Tibial artery (tissue), 4 donors: Measurements from ENCODE around the gene TIMP1.

Source experiments
- DNase-seq, 2 donors: peaks; one replicate each; pipeline ENCODE4 v3.0.0-alpha.2; 2019
- H3K27ac ChIP-seq, 2 donors: fragments of 200-600 bp; sonication (generic) in 1 of 2; 1 replicate in 1 of 2; 2 replicates in 1 of 2; pipeline ENCODE4 v1.5.1; 2018 to 2019; ENCODE audit warnings: mild to moderate bottlenecking in 1 of 2
- H3K27me3 ChIP-seq, 2 donors: fragments of 200-600 bp; sonication (generic) in 1 of 2; one replicate each; pipeline versions ENCODE4 v1.5.1 to v1.6.0; 2016 to 2019
- H3K36me3 ChIP-seq, 3 donors: fragments of 200-600 bp; sonication (generic) in 2 of 3; one replicate each; pipeline ENCODE4 v1.5.1; 2016 to 2019; ENCODE audit warnings: mild to moderate bottlenecking in 2 of 3
- H3K4me1 ChIP-seq, 4 donors: fragments of 200-600 bp; sonication (generic) in 2 of 4; 1 replicate in 3 of 4; 2 replicates in 1 of 4; pipeline ENCODE4 v1.5.1; 2016 to 2019
- H3K4me3 ChIP-seq, 2 donors: fragments of 200-600 bp; sonication (generic) in 1 of 2; 1 replicate in 1 of 2; 2 replicates in 1 of 2; pipeline ENCODE4 v1.5.1; 2018 to 2019; ENCODE audit warnings: mild to moderate bottlenecking in 2 of 2
- H3K9me3 ChIP-seq, 3 donors: fragments of 200-600 bp; sonication (generic) in 1 of 3; one replicate each; pipeline ENCODE4 v1.5.1; 2016 to 2019
- CTCF ChIP-seq, 2 experiments: fragments of 200-600 bp in 1 of 2; fragments of 450-650 bp in 1 of 2; IDR thresholded peaks; one replicate each; pipeline ENCODE4 v1.5.1; 2017 to 2019; ENCODE audit warnings: antibody characterized with exemption in 2 of 2, mild to moderate bottlenecking in 1 of 2, moderate library complexity in 1 of 2
- intact Hi-C: fragments of 100-400 bp; cut with DNase I; formaldehyde crosslinking; loops from one replicate; pipeline ENCODE4 v1.15.0; 2023; ENCODE audit warnings: low total_unique reads

The TIMP1 gene

DNA sequence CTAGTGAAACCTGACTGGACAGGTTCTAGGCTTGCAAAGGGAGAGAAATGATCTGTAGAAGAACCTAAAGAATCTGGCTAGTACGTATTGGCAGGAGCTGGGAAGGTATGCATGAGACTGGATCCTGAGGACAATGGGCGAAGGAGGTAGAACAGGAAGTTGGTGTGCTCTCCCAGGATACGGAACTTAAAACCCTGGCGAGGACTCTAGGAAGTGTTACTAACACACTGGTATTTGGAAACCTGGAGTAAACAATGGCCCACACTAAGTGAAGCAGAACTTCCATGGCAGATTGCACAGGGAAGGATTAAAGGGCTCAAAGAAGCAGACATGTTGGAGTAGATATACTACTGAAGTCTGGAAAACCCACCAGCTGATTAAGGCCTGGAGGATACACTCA, 28.3 kb downstream of the TIMP1 start:
- H3K4me3 ChIP-seq = no peak overlapping the region
- H3K36me3 ChIP-seq = no peaks in the 10 kb centered on the region
- TF ChIP-seq CTCF (IDR thresholded peaks at IDR 0.05) = no peak
- no peaks in the 10 kb centered on the region for H3K9me3 ChIP-seq
- intact Hi-C loops = no loop called here
- H3K4me1 ChIP-seq = no peaks in the 10 kb centered on the region
- H3K27ac ChIP-seq = no peak overlapping the region
- DNase-seq = no peak
- H3K27me3 ChIP-seq = no peaks in the 10 kb centered on the region

GRCh38 chrX:47611489-47611888, 29.3 kb downstream of the TIMP1 start:
- no peak overlapping the region for H3K27ac ChIP-seq
- TF ChIP-seq CTCF (IDR thresholded peaks at IDR 0.05) = no peak
- no peaks in the 10 kb centered on the region for H3K9me3 ChIP-seq
- no peaks in the 10 kb centered on the region for H3K27me3 ChIP-seq
- DNase-seq = no peak
- no peaks in the 10 kb centered on the region for H3K4me1 ChIP-seq
- no peak overlapping the region for H3K4me3 ChIP-seq
- no peaks in the 10 kb centered on the region for H3K36me3 ChIP-seq
- intact Hi-C loops = no loop called here

GRCh38 chrX:47611926-47612325, 29.7 kb downstream of the TIMP1 start:
- intact Hi-C loops = no loop called here
- H3K27ac ChIP-seq = no peak overlapping the region
- H3K36me3 ChIP-seq = no peaks in the 10 kb centered on the region
- no peaks in the 10 kb centered on the region for H3K9me3 ChIP-seq
- no peak for DNase-seq
- TF ChIP-seq CTCF (IDR thresholded peaks at IDR 0.05) = no peak
- no peak overlapping the region for H3K4me3 ChIP-seq
- H3K27me3 ChIP-seq = no peaks in the 10 kb centered on the region
- H3K4me1 ChIP-seq = no peaks in the 10 kb centered on the region

DNA sequence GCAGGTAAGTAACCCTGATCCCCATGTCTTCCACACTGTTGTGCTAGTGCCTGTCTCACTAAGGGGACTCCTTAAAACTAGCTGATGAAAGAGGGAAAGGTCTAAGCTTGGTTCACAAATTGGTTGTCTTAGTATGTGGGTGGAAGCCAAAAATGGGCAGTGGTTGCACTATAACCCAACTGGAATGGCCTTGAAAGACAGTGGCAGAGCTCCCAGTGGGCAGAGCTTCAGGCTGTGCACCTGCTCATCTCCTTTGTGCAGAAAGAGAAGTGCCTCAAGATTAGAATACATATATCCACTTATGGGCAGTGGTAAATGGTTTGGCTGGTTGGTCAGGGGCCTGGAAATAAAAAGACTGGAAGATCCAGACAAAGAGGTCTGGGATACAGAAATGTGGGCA, 30.2 kb downstream of the TIMP1 start:
- Histone ChIP-seq H3K27ac (no peak overlapping the region), H3K36me3 (no peaks in the 10 kb centered on the region), H3K9me3 (no peaks in the 10 kb centered on the region), H3K27me3 (no peaks in the 10 kb centered on the region), H3K4me1 (no peaks in the 10 kb centered on the region), H3K4me3 (no peak overlapping the region)
- no peak for TF ChIP-seq CTCF (IDR thresholded peaks at IDR 0.05)
- no peak for DNase-seq
- intact Hi-C loops = no loop called here

DNA sequence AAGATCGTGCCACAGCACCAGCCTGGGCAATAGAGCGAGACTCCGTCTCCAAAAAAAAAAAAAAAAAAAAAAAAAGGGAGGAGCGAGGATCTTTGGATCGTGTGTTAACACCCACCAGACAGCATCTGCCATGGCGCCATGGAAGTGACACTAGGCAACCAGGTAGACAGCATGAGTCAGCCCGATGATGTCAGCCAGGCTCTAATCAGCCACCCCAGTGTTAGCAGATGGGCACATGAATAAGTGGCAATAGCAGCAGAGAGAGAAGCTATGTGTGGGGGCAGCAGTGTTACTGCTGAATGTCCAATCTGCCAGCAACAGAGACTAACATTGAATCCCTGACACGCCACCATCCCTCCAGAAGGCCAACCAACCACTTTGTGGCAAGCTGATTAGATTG, 30.8 kb downstream of the TIMP1 start:
- no peak for TF ChIP-seq CTCF (IDR thresholded peaks at IDR 0.05)
- no peak for DNase-seq
- Histone ChIP-seq H3K27ac (no peak overlapping the region), H3K9me3 (no peaks in the 10 kb centered on the region), H3K27me3 (no peaks in the 10 kb centered on the region), H3K36me3 (no peaks in the 10 kb centered on the region), H3K4me1 (no peaks in the 10 kb centered on the region), H3K4me3 (no peak overlapping the region)
- intact Hi-C loops = no loop called here

DNA sequence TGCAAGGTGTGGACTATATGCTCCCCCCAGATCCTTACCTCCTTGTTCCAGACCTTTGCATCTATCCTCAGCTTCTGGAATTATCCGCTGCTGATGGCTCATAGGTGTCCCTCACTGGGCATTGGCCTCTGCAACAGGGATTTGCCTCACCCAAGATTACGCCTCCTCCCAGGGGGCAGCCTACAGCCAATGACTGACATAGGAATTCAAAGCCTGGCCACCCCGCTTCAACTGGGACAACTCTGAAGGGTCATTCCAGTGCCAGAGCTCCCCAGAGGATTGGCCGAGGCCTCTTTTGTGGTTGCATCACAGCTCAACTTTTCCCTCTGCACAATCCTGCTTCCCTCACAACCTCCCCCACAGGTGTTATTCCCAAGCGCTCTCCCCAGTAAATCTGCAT, 32.4 kb downstream of the TIMP1 start:
- no peak for TF ChIP-seq CTCF (IDR thresholded peaks at IDR 0.05)
- no peak overlapping the region for H3K4me3 ChIP-seq
- DNase-seq = no peak
- intact Hi-C loops = no loop called here
- no peaks in the 10 kb centered on the region for H3K27me3 ChIP-seq
- H3K9me3 ChIP-seq = no peaks in the 10 kb centered on the region
- H3K36me3 ChIP-seq = no peaks in the 10 kb centered on the region
- H3K27ac ChIP-seq = no peak overlapping the region
- peaks cover 0 to 4% (median 4%) of the 10 kb centered on the region in 4 donors for H3K4me1 ChIP-seq
